A549 (cell line): ENCODE results near the gene RNASEH2C.

ENCODE experiments used
- CEBPB ChIP-seq, 2 experiments: fragments of >200 bp in 1 of 2; sonication (Bioruptor Twin) in 1 of 2; formaldehyde crosslinking in 1 of 2; IDR thresholded peaks; 2 replicates each; pipeline ENCODE4 v1.6.1; 2012 to 2016
- CHD4 ChIP-seq: fragments of 200-600 bp; sonication (generic); IDR thresholded peaks from 2 replicates; pipeline ENCODE4 v1.6.1; 2016; ENCODE audit warnings: antibody characterized with exemption, mild to moderate bottlenecking, borderline replicate concordance
- CTCF ChIP-seq: fragments of >200 bp; sonication (Bioruptor Twin); formaldehyde crosslinking; IDR thresholded peaks from 3 replicates; pipeline ENCODE4 v1.5.1; 2016
- HMGXB4 ChIP-seq: fragments of 250-450 bp; sonication (Bioruptor Pico); IDR thresholded peaks from 2 replicates; pipeline ENCODE4 v1.5.0; 2021; ENCODE audit warnings: mild to moderate bottlenecking, moderate library complexity, borderline replicate concordance
- KDM5A ChIP-seq: fragments of 200-600 bp; sonication (generic); IDR thresholded peaks from 2 replicates; pipeline ENCODE4 v1.6.1; 2016; ENCODE audit warnings: antibody characterized with exemption, mild to moderate bottlenecking
- POLR2A ChIP-seq: IDR thresholded peaks from 2 replicates; pipeline ENCODE4 v1.6.1; 2012; ENCODE audit warnings: mild to moderate bottlenecking, low read length
- POLR2AphosphoS2 ChIP-seq: conservative IDR thresholded peaks from 2 replicates; pipeline ENCODE4 v1.6.1; 2012; ENCODE audit warnings: low read length, improper control_type of control experiment, inconsistent platforms
- RNF2 ChIP-seq: fragments of 200-600 bp; sonication (generic); IDR thresholded peaks from 2 replicates; pipeline ENCODE4 v1.6.1; 2016; ENCODE audit warnings: low read depth, mild to moderate bottlenecking, antibody characterized with exemption, moderate library complexity, borderline replicate concordance
- SREBF2 ChIP-seq: fragments of 450-650 bp; IDR thresholded peaks from 2 replicates; pipeline ENCODE4 v1.6.1; 2014; ENCODE audit warnings: mild to moderate bottlenecking, moderate library complexity
- TF ChIP-seq, protein P1 (sequence below): IDR thresholded peaks from 2 replicates; pipeline ENCODE4 v1.6.1; 2012

DNA sequence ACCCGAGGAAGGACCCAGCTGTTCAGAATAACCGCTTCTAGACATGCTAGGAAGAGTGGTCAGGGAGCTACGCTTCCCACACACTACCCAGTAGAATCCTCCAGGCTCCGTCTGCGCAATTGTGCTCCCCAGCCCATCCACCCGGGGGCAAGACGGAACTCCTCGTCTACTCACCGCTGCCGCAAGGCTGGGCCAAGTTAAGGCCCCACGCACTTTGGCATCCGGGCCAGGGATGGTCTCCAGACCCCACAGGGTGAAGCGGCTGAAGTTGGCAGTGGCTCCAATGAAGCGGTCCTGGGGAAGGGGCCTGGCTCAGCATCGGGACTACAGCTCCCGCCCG is 757 bp downstream of the RNASEH2C start:
- TF ChIP-seq, protein P1, sequence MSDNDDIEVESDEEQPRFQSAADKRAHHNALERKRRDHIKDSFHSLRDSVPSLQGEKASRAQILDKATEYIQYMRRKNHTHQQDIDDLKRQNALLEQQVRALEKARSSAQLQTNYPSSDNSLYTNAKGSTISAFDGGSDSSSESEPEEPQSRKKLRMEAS: no peak
- TF ChIP-seq KDM5A (no peak), CEBPB (IDR thresholded peaks at IDR 0.05) (no peak), CTCF (no peak), POLR2AphosphoS2 (no peak), SREBF2 (no peak), POLR2A (no peak), RNF2 (no peak), HMGXB4 (CRISPR knock-in tag) (no peak), CHD4 (no peak)
